Keratinocyte (primary cell): ENCODE data around the gene SPTSSB. TPM values are rescaled to one million over a fixed set of nuclear protein-coding genes. Genes with fewer than 3 reads are reported as not detected.

ENCODE experiments used
- DNase-seq: peaks from one replicate; pipeline ENCODE4 v3.0.0-alpha.2; 2011; ENCODE audit warnings: low read depth, missing footprints, low spot score
- FAIRE-seq: peaks from 2 replicates; lab custom pipeline; 2011; peaks lifted over from hg19 to GRCh38; lab: Jason Lieb, UNC
- H2AFZ ChIP-seq: 2 replicates; pipeline ENCODE4 v1.6.0; 2012; ENCODE audit warnings: low read length, control low read depth, inconsistent platforms; ENCODE audit not compliant: control insufficient read depth
- H3K27ac ChIP-seq: 2 replicates; pipeline ENCODE4 v1.5.1; 2011; ENCODE audit warnings: low read length; ENCODE audit not compliant: control insufficient read depth, insufficient read depth
- H3K27me3 ChIP-seq: 3 replicates; pipeline ENCODE4 v1.6.0; 2011; ENCODE audit warnings: low read length; ENCODE audit not compliant: control insufficient read depth, insufficient read depth; ENCODE audit errors: extremely low read depth
- H3K36me3 ChIP-seq, 2 experiments: 2 replicates in 1 of 2; 3 replicates in 1 of 2; pipeline ENCODE4 v1.5.1; 2011; ENCODE audit warnings: low read length in 2 of 2, mild to moderate bottlenecking in 1 of 2; ENCODE audit not compliant: control insufficient read depth in 2 of 2, insufficient read depth in 2 of 2; ENCODE audit errors: extremely low read depth in 1 of 2
- H3K4me1 ChIP-seq: 3 replicates; pipeline ENCODE4 v1.5.1; 2011; ENCODE audit warnings: low read length; ENCODE audit not compliant: control insufficient read depth, insufficient read depth; ENCODE audit errors: extremely low read depth
- H3K4me2 ChIP-seq: 3 replicates; pipeline ENCODE4 v1.6.0; 2011; ENCODE audit warnings: low read depth, low read length; ENCODE audit not compliant: control insufficient read depth, insufficient read depth; ENCODE audit errors: extremely low read depth
- H3K4me3 ChIP-seq, 3 experiments: fragments of 200-600 bp in 1 of 3; sonication (generic) in 1 of 3; 2 replicates in 2 of 3; 3 replicates in 1 of 3; pipeline ENCODE4 v1.5.1; 2011 to 2016; ENCODE audit warnings: low read length in 3 of 3, mild to moderate bottlenecking in 3 of 3, control low read depth in 2 of 3, inconsistent platforms in 1 of 3, low read depth in 1 of 3, mixed read lengths in 1 of 3, mixed run types in 1 of 3, moderate library complexity in 1 of 3; ENCODE audit not compliant: control insufficient read depth in 2 of 3, insufficient read depth in 2 of 3; ENCODE audit errors: extremely low read depth in 1 of 3
- H3K79me2 ChIP-seq: 2 replicates; pipeline ENCODE4 v1.6.0; 2012; ENCODE audit warnings: low read length; ENCODE audit not compliant: control insufficient read depth, insufficient read depth
- H3K9ac ChIP-seq: 3 replicates; pipeline ENCODE4 v1.6.0; 2011; ENCODE audit warnings: low read length; ENCODE audit not compliant: control insufficient read depth, insufficient read depth; ENCODE audit errors: extremely low read depth
- H3K9me1 ChIP-seq: 3 replicates; pipeline ENCODE4 v1.6.0; 2011; ENCODE audit warnings: low read length; ENCODE audit not compliant: control insufficient read depth, insufficient read depth; ENCODE audit errors: extremely low read depth
- H3K9me3 ChIP-seq: 2 replicates; pipeline ENCODE4 v1.5.1; 2012; ENCODE audit warnings: low read depth, low read length; ENCODE audit not compliant: control insufficient read depth
- H4K20me1 ChIP-seq: 3 replicates; pipeline ENCODE4 v1.6.0; 2011; ENCODE audit warnings: low read length; ENCODE audit not compliant: control insufficient read depth, insufficient read depth; ENCODE audit errors: extremely low read depth
- CTCF ChIP-seq, 3 experiments: IDR thresholded peaks in 1 of 3; conservative IDR thresholded peaks in 1 of 3; optimal IDR thresholded peaks in 1 of 3; 2 replicates in 2 of 3; 3 replicates in 1 of 3; pipeline versions ENCODE3 to v1.5.1; 2011; ENCODE audit warnings: low read length in 3 of 3, mild to moderate bottlenecking in 3 of 3, moderate library complexity in 2 of 3, control low read depth in 1 of 3, inconsistent platforms in 1 of 3; ENCODE audit not compliant: insufficient read depth in 2 of 3; ENCODE audit errors: extremely low read depth in 1 of 3
- EZH2 ChIP-seq: IDR thresholded peaks from one replicate; pipeline ENCODE4 v1.6.1; 2012; ENCODE audit warnings: inconsistent platforms, mild to moderate bottlenecking, low read length, moderate library complexity
- dilution Hi-C: fragments of 300-500 bp; cut with MboI; formaldehyde crosslinking; loops from one replicate; pipeline ENCODE4 v1.7.0; 2020; ENCODE audit warnings: low sequenced_read_pairs; ENCODE audit not compliant: extremely low pct_ligation_motif_present
- polyA plus RNA-seq, 5 experiments: library from polyadenylated mRNA; depleted of rRNA in 3 of 5; stranded (reverse) in 3 of 5; stranded (forward) in 1 of 5; unstranded in 1 of 5; fragments of >200 nt; gene quantifications; 1 replicate in 1 of 5; 2 replicates in 3 of 5; 3 replicates in 1 of 5; pipeline versions ENCODE4 v1.2.1 to v1.2.3, GENCODE V29; 2011 to 2012; ENCODE audit warnings: missing spikeins in 2 of 5, low read depth in 1 of 5, low replicate concordance in 1 of 5

SPTSSB gene
- polyA plus RNA-seq, 1 donor (not counting 4 experiments of a cell fraction or from before 2014, with no cell fraction given) = 2.6 TPM

DNA sequence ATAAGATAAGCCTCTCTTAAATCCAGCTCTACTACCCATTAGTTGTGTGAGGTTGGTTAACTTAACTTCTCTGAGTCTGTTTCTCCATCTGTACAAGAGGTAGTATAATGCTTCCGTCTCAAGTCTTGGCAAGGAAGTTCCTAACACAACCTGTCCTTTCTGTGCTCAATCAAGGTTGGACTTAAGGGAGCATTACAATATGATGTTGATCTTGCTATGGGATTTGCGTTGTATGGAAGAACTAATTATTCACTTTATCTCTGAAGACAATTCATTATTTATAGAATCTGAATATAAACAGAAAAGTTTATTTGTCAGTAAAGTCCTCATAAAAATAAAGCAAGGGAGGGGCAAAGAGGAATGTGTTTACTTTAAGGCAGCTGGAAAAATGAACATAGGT, 18.9 kb upstream of the SPTSSB start:
- Histone ChIP-seq H3K27ac (no peak overlapping the region), H4K20me1 (no peaks in the 10 kb centered on the region), H2AFZ (no peak overlapping the region), H3K9me3 (no peaks in the 10 kb centered on the region), H3K4me1 (no peaks in the 10 kb centered on the region), H3K4me2 (no peak overlapping the region), H3K79me2 (no peaks in the 10 kb centered on the region), H3K9ac (no peak overlapping the region), H3K4me3 (no peak overlapping the region), H3K9me1 (no peaks in the 10 kb centered on the region), H3K36me3 (no peaks in the 10 kb centered on the region), H3K27me3 (no peaks in the 10 kb centered on the region)
- no peak for DNase-seq
- dilution Hi-C loops = no loop called here
- no peak for TF ChIP-seq CTCF (optimal IDR thresholded peaks at IDR 0.05 in 1 of 3, IDR thresholded peaks at IDR 0.05 in 1 of 3, conservative IDR thresholded peaks at IDR 0.05 in 1 of 3; ENCODE audit: extremely low read depth in 1 of 3, insufficient read depth in 2 of 3, low read length in 3 of 3)
- TF ChIP-seq EZH2 = no peak
- FAIRE-seq = no peak

- Histone ChIP-seq H3K4me3 (no peak overlapping the region), H3K27me3 (no peaks in the 10 kb centered on the region), H3K9me3 (no peaks in the 10 kb centered on the region), H3K4me2 (no peak overlapping the region), H3K27ac (no peak overlapping the region), H3K9me1 (no peaks in the 10 kb centered on the region), H4K20me1 (no peaks in the 10 kb centered on the region), H3K4me1 (no peaks in the 10 kb centered on the region), H3K9ac (no peak overlapping the region), H3K36me3 (no peaks in the 10 kb centered on the region), H3K79me2 (no peaks in the 10 kb centered on the region), H2AFZ (no peak overlapping the region)
- no peak for TF ChIP-seq CTCF (optimal IDR thresholded peaks at IDR 0.05 in 1 of 3, IDR thresholded peaks at IDR 0.05 in 1 of 3, conservative IDR thresholded peaks at IDR 0.05 in 1 of 3; ENCODE audit: extremely low read depth in 1 of 3, insufficient read depth in 2 of 3, low read length in 3 of 3)
- TF ChIP-seq EZH2 = no peak
- no peak for DNase-seq
- dilution Hi-C loops = no loop called here
- FAIRE-seq = no peak
Observed at GRCh38 chr3:161389445-161390035, 18.2 kb upstream of the SPTSSB start.
